ENCODE data around the gene POLR2M.
A peak's percentile ranks its signal among the peaks of the same experiment; 100 is the strongest.

The POLR2M gene

GRCh38 chr15:57743424-57743823 is 36.9 kb downstream of the POLR2M start:
- DNase-seq, result no peak

- DNase-seq, result no peak
Observed at GRCh38 chr15:57746786-57747185, 40.3 kb downstream of the POLR2M start.

- DNase-seq, result no peak
Observed at GRCh38 chr15:57747206-57747896, 40.8 kb downstream of the POLR2M start.

GRCh38 chr15:57751177-57751800 is 44.8 kb downstream of the POLR2M start:
- DNase-seq, result no peak

GRCh38 chr15:57752436-57752835 is 45.9 kb downstream of the POLR2M start:
- no peak for DNase-seq

GRCh38 chr15:57752840-57753239 is 46.3 kb downstream of the POLR2M start:
- no peak for DNase-seq

- no peak for DNase-seq
Observed at GRCh38 chr15:57756466-57756865, 50.0 kb downstream of the POLR2M start.

GRCh38 chr15:57758560-57758959 is 52.0 kb downstream of the POLR2M start:
- DNase-seq, result peak; percentile 78

GRCh38 chr15:57761562-57761961 is 55.0 kb downstream of the POLR2M start:
- DNase-seq, result no peak

- no peak for DNase-seq
Observed at GRCh38 chr15:57762302-57762701, 55.8 kb downstream of the POLR2M start.

- DNase-seq, result no peak
Observed at GRCh38 chr15:57763176-57763964, 56.9 kb downstream of the POLR2M start.

Data from NCI-H526 treated with DMSO at 0.1 percent for 48 hours (cell line).